Measurements from ENCODE around the gene TSEN15.

GRCh38 chr1:184056921-184057555, 5.5 kb downstream of the TSEN15 start:
- TF ChIP-seq, protein P1, sequence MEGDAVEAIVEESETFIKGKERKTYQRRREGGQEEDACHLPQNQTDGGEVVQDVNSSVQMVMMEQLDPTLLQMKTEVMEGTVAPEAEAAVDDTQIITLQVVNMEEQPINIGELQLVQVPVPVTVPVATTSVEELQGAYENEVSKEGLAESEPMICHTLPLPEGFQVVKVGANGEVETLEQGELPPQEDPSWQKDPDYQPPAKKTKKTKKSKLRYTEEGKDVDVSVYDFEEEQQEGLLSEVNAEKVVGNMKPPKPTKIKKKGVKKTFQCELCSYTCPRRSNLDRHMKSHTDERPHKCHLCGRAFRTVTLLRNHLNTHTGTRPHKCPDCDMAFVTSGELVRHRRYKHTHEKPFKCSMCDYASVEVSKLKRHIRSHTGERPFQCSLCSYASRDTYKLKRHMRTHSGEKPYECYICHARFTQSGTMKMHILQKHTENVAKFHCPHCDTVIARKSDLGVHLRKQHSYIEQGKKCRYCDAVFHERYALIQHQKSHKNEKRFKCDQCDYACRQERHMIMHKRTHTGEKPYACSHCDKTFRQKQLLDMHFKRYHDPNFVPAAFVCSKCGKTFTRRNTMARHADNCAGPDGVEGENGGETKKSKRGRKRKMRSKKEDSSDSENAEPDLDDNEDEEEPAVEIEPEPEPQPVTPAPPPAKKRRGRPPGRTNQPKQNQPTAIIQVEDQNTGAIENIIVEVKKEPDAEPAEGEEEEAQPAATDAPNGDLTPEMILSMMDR (IDR thresholded peaks at IDR 0.05) = no peak
- TF ChIP-seq POLR2AphosphoS5 (IDR thresholded peaks at IDR 0.05) = no peak

Data from upper lobe of left lung (tissue), 4 donors.